ENCODE data around the gene PAH. TPM values are rescaled to one million over a fixed set of nuclear protein-coding genes. Genes with fewer than 3 reads are reported as not detected.

Gene PAH
- total RNA-seq, 1 donor from 2014 or later, result not detected

DNA sequence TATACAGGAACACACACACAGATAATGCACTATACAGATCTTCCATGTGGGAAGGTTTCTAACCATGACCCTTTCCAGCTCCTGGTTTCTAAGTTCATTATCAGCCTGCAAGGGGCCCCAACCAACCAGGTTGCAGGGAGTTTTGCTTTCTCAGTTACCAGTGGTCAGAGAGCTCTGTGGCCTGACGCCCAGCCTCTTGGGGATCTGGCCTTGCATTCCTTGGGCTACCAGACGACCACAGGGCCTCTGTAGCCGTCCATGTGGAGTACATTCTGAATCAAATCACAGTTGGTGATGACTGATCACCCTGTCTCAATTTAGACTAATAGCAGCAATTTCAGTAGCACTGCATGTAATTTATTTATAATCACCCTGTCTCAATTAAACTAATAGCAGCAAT lies 47.5 kb downstream of the PAH start:
- H3K27me3 Mint-ChIP-seq, result no peaks in the 10 kb centered on the region
- H3K36me3 Mint-ChIP-seq (ENCODE audit: low read depth), result no peaks in the 10 kb centered on the region
- DNase-seq (no peak), ATAC-seq (ENCODE audit: low read depth) (no peak)
- intact Hi-C loops (cut with micrococcal nuclease), result no loop called here
- CTCF ChIA-PET, result no interaction called here
- no peaks in the 10 kb centered on the region for H3K4me1 Mint-ChIP-seq
- TF ChIP-seq CTCF (IDR thresholded peaks at IDR 0.05), result no peak
- H3K4me3 Mint-ChIP-seq, result no peak overlapping the region
- no peaks in the 10 kb centered on the region for H3K9me3 Mint-ChIP-seq
- H3K27ac Mint-ChIP-seq, result no peak overlapping the region
- POLR2A ChIA-PET, result no interaction called here

DNA sequence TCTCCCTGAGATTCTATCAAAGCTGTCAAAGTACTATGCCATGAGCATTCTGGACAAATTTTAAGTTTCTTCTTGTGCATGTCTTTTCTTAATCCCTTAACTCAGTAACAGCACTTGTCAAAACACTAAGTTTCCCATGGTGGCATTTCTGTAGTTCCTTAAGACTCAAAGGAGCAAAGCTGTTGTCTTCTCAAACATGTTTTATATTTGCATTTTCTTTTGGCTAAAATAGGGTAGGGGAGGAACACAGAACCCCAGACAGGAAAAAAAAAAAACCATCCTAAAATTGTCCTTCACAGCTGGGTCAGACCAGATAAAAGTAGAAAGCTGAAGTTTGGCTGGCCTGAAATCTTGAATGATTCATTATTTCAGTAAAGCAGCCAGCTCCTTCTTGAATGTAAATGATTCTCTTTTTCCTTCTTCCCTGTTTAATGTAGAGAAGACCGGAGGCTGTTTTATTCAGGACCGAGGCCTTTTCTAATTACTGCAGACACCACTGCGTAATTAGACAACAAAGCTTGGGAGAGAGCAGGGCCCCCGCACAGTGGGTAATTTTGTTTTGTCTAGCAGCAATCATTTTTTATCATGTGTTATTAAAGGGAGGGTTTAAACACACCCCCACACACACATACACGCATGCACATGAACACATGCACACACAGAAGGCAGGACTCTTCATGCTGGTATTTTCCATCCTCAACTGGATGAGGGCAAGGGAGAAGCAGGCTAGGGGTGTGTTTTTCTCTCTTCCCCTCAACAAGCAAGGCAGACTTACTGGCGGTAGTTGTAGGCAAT lies 51.0 kb downstream of the PAH start:
- DNase-seq, result no peak
- no peak for ATAC-seq (ENCODE audit: low read depth)
- Mint-ChIP-seq H3K27ac (no peak overlapping the region), H3K9me3 (no peaks in the 10 kb centered on the region), H3K4me1 (no peaks in the 10 kb centered on the region), H3K27me3 (no peaks in the 10 kb centered on the region), H3K36me3 (ENCODE audit: low read depth) (no peaks in the 10 kb centered on the region), H3K4me3 (no peak overlapping the region)
- ChIA-PET POLR2A (no interaction called here), CTCF (interaction anchor here (1.4 kb wide), 1 partner anchor 17 kb away, joined by 4 read pairs; no protein-coding TSS in a partner anchor)
- intact Hi-C loops (cut with micrococcal nuclease), result no loop called here
- no peak for TF ChIP-seq CTCF (IDR thresholded peaks at IDR 0.05)

DNA sequence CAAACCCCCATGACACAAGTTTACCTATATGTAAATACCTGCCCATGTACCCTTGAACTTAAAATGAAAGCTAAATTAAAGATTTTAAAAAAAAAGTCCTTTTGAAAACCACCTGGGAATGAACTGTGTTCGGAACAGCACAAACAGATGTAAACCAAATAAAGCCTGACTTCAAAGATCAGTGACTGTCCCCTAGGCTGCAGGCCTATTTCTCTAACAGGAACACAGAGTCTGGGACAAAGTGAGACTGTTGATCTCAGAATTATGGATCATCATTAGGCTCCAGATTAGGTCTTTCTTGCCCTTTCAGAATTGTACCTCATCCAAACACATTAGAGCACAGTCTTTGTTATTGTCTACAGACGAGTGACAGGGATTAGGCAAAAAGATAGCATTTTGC lies 54.6 kb downstream of the PAH start:
- H3K27ac Mint-ChIP-seq, result no peak overlapping the region
- peaks cover 2% of the 10 kb centered on the region for H3K9me3 Mint-ChIP-seq
- TF ChIP-seq CTCF (IDR thresholded peaks at IDR 0.05), result no peak
- no peak overlapping the region for H3K4me3 Mint-ChIP-seq
- CTCF ChIA-PET, result no interaction called here
- H3K4me1 Mint-ChIP-seq, result no peaks in the 10 kb centered on the region
- intact Hi-C loops (cut with micrococcal nuclease), result no loop called here
- no peaks in the 10 kb centered on the region for H3K36me3 Mint-ChIP-seq (ENCODE audit: low read depth)
- no peak for DNase-seq
- POLR2A ChIA-PET, result no interaction called here
- no peaks in the 10 kb centered on the region for H3K27me3 Mint-ChIP-seq
- ATAC-seq (ENCODE audit: low read depth), result no peak

GRCh38 chr12:102851246-102851645 lies 65.8 kb downstream of the PAH start:
- no peak for DNase-seq

More at GRCh38 chr12:102851246-102851645, 65.8 kb downstream of the PAH start:
- H3K9me3 Mint-ChIP-seq, result no peaks in the 10 kb centered on the region
- H3K4me1 Mint-ChIP-seq, result no peaks in the 10 kb centered on the region
- ChIA-PET POLR2A (no interaction called here), CTCF (no interaction called here)
- peaks cover 13% of the 10 kb centered on the region for H3K27me3 Mint-ChIP-seq
- ATAC-seq (ENCODE audit: low read depth), result no peak
- no peak for TF ChIP-seq CTCF (IDR thresholded peaks at IDR 0.05)
- no peak overlapping the region for H3K27ac Mint-ChIP-seq
- no peaks in the 10 kb centered on the region for H3K36me3 Mint-ChIP-seq (ENCODE audit: low read depth)
- intact Hi-C loops (cut with micrococcal nuclease), result no loop called here
- no peak overlapping the region for H3K4me3 Mint-ChIP-seq

All from activated B cell treated with CpG ODN at 0.5 μM for 24 hours (primary cell).